ENCODE data around the gene PANK4.

PANK4 gene

GRCh38 chr1:2532485-2533160 lies 6.2 kb upstream of the PANK4 start:
- H3K4me3 ChIP-seq (ENCODE audit: control insufficient read depth, low read depth, low read length), result no peak overlapping the region
- no peak for TF ChIP-seq CTCF (conservative IDR thresholded peaks at IDR 0.05; ENCODE audit: control insufficient read depth, insufficient read depth, low read depth, low read length)
- no peak for DNase-seq (ENCODE audit: low read depth)

DNA sequence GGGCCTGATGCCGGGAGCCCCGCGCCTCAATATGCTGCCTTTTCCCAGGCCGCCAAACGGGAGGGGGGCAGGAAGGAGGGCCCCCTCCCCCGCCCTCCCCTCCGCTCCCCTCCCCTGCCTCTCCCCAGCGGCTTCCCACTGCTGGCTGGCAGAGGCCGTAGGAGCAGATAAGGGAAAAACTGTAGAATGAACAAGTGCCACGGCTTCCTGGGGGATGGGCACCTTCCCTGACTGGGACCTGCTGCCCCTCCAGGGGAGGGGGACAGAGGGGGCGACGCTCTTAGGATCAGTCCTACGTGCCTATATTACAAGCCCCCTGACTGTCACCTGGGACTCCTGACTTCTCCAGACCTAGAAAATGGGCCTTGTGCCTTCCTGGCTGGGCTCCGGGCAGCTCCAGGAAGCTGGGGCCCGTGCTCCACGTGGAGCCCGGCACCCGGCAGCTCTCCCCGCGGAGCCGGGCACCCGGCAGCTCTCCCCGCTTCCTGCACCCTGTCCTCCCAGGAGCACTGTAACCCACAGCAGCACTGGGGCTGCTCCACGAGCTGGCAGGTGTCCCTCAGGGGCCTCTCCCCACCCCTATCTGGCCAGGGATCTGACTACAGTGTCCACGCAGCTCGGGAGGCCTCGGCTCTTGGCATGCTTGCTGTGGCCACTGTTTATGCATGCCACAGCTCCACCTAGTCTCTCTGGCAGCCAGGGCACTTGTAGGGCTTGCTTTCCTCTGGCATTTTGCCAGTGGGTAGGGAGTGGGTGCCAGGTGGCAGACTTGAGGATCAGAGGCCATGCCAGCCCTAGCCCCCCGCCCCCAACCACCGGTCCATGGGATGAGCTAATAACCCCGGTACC lies 4.3 kb upstream of the PANK4 start:
- TF ChIP-seq CTCF (conservative IDR thresholded peaks at IDR 0.05; ENCODE audit: control insufficient read depth, insufficient read depth, low read depth, low read length), result no peak
- no peak for DNase-seq (ENCODE audit: low read depth)
- no peak overlapping the region for H3K4me3 ChIP-seq (ENCODE audit: control insufficient read depth, low read depth, low read length)

DNA sequence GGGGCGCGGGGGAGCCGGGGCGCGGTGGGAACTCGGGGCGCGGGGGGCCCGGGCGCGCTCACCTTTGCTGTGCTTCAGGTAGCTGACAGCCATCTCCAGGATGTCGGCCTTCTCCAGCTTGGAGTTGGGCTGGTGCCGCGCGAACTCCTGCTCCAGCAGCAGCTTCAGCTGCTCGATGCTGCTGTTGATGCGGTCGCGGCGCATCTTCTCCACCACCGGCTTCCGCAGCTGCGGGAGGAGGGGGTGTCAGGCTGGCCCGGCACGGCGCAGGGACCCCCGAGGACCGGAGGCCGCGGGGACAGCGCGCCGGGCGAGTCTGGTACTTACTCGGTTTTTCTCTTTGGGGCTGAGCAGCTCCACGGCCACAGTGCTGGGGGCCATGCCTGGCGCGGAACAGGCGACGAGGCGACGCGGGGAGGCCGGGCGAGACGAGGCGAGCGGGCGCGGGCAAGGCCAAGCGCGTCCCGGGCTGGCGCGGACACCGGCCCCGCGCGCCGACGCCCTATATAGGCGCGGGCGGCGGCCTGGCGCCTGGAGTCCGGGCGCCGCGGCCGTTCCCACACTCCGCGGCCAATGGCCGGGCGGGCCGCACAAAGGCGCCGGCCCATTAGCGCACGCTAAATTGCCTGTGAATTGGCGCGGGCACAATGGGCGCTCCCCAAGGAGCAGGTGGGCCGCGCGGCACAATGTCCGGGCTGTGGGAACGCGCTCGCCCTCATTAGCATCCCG lies 3.6 kb upstream of the PANK4 start, which contains the start of gene HES5:
Gene HES5, minus strand, starts transcription at position 480 of the 729 bp plus-strand sequence. Its CDS starts 99 bp downstream, at position 381.
- DNase-seq (ENCODE audit: low read depth), result no peak
- no peak within 1 kb of the TSS for H3K4me3 ChIP-seq (ENCODE audit: control insufficient read depth, low read depth, low read length)
- no peak for TF ChIP-seq CTCF (conservative IDR thresholded peaks at IDR 0.05; ENCODE audit: control insufficient read depth, insufficient read depth, low read depth, low read length)

- DNase-seq (ENCODE audit: low read depth), result no peak
- H3K4me3 ChIP-seq (ENCODE audit: control insufficient read depth, low read depth, low read length), result no peak overlapping the region
These were observed 2.8 kb upstream of the PANK4 start for GRCh38 chr1:2528966-2529783.

DNA sequence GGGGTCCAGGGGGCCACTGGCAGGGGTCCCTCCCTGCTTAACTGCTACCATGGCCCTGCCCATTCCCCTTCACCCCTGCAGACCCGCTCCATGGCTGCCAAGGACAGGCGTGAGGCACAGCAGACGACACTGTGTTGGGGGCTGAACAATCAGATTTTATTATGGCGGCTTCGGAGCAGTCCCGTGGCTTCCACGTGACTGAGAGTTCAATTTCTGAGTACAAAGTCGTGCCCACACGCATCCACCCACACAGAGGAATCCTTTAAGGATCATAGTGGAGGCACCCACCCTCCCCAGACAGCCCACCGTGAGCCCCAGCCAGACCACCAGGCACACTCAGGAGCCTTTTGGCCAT lies 2.2 kb upstream of the PANK4 start:
- DNase-seq (ENCODE audit: low read depth), result no peak
- TF ChIP-seq CTCF (conservative IDR thresholded peaks at IDR 0.05; ENCODE audit: control insufficient read depth, insufficient read depth, low read depth, low read length), result no peak

More at GRCh38 chr1:2528966-2529783, 2.8 kb upstream of the PANK4 start:
- no peak for TF ChIP-seq CTCF (conservative IDR thresholded peaks at IDR 0.05; ENCODE audit: control insufficient read depth, insufficient read depth, low read depth, low read length)

GRCh38 chr1:2528016-2528415 lies 1.6 kb upstream of the PANK4 start:
- no peak for DNase-seq (ENCODE audit: low read depth)
- TF ChIP-seq CTCF (conservative IDR thresholded peaks at IDR 0.05; ENCODE audit: control insufficient read depth, insufficient read depth, low read depth, low read length), result no peak
- H3K4me3 ChIP-seq (ENCODE audit: control insufficient read depth, low read depth, low read length), result no peak overlapping the region

More for the DNA sequence above, 2.2 kb upstream of the PANK4 start:
- no peak overlapping the region for H3K4me3 ChIP-seq (ENCODE audit: control insufficient read depth, low read depth, low read length)
